NCI-H748 treated with DMSO at 0.1 percent for 48 hours (cell line): ENCODE measurements around the gene MAP2K5.

Experiments used
- DNase-seq: peaks from one replicate; lab custom pipeline; 2025; lab: John Stamatoyannopoulos, UW

Gene MAP2K5

DNA sequence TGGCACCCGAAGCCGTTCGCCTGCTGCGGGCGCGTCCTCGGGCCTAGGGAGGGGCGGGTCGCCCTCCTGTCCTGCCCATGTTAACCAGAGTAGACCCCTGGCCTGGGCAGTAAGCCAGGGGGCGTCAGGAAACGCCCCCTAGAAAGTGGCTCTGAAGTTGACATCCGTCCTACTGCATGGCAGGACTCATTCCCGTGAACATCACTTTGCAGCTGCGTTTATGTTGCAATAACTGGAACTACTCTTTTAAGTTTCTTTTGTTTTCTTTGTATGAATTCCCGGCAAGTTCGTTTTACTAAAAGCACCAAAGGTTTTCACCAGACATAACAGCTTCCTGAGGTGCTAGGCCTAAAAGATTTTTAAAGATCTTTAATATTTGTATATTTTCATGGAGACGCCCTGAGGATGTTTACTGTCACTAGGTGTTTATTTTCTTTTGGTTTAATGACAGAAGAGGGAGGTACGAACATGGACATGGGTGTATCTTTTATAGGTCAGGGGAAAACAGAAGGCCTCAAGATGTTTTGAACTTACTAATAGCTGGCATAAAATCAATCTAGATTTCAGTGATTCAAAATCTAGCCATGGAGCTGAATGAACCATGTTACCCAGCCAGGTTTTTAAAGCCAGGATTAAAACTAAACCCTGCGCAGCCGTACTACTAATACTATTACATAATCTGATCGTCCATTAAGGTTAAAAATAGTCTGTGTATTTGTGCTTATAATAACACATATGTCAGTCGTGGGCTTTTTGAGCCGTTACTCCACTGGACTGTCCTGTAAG, 20.5 kb upstream of the MAP2K5 start:
- no peak for DNase-seq

DNA sequence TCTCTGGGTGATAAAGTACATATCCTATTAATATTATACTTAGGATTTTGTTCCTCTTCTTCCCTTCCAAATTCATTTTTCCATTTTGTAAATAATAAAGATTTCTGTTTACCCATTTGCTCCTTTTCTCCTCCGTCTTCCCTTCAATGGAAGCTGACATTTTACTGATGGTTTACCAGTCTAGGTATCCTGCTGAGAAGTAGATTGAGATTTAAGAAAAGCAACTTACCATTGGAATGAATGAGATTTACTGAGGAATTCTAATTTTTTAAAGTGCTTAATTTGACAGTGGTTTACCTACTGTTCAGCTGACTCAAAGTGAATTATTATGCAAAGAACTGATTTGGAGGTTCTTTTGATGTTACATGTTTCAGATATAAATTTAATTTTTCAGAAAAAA, 19.2 kb upstream of the MAP2K5 start:
- DNase-seq = no peak

DNA sequence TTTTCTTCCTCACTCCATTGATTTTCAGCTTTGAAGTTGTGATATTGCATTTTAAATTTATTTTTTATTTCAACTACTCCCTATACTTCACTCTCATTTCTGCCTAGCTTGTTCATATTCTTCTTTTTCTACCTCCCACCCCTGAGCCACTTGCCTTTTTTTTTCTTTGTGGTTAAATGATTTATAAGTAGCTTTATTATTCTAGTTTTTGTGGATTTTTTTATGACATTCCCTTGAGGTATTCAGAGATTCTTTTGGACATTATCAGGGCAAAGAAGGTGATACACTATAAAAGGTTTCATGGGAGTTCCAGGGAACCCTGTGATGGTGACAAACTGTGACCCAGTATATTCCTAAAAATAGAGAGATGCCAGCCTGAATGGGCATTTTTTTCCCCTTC, 18.3 kb upstream of the MAP2K5 start:
- DNase-seq = no peak

DNA sequence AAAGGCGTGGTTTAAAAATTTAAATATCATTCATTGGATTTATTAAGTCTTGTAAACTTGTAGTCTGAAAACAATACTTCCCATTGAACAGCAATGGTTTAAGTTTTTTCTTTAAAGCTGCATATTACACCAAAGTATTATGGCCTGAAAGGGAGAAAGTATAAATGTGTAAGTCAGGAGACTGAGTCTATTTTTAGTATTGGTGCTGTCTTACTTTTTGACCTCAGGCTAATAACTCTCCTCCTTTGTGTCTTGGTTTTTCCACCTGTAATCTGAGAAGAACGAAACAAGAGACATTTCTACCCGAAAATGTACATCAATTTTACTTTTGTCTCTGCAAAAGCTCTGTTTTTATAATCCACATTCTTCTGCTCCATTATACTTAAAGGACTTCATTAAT, 14.0 kb upstream of the MAP2K5 start:
- DNase-seq = no peak

DNA sequence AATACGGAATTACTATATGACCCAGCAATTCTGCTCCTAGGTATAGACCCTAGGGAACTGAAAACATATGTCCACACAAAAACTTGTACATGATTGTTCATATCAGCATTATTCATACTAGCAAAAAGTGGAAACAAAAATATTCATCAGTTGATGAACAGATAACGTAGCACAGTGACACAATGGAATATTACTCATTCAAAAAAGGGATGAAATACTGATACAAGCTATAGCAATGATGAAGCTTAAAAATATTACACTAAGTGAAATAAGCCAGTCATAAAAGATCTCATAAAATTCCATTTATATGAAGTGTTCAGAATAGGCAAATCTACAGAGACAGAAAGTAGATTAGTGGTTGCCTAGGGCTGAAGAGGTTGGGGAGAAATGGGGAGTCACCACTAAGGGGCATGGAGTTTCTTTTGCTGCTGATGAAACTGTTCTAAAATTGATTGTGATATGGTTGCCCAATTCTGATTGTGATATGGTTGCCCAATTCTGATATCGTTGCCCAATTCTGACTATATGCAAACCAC, 11.1 kb upstream of the MAP2K5 start:
- DNase-seq = no peak

DNA sequence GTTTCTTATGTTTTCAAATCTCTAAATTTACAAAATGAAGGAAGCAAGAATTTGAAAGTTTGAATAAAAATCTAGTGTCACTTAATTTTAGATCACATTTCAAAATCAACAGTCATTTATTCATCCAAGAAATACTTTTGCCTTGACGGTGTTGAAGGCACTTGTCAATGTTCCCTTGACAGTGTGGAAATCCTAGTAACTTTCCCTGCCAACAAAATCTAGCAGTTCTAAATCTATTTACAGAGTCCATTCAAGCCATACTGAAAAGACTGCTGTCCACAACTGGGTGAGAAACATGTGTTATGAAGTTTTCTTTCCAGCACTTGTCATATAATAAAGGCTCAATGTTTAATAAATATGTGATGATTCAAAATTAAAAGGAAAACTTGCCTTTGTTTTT, 8.6 kb upstream of the MAP2K5 start:
- no peak for DNase-seq

DNA sequence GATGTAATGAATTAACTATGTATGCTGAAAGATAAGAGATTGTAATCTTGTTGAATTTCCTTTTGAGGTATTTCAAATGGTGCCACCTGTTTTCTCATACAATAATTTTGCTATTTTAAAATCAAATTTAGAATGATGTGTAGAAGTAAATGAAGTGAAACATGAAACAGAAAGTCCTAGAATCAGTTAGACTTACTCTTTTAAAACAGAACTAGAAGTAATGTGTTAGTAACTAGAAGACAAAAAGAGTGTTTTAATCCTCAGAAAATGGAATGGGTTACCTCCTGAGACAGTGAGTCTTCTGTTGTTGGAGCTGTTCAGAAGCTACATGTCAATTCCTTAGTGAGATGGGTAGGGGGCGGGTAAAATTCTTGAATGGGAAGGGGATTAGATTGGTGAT, 8.1 kb upstream of the MAP2K5 start:
- no peak for DNase-seq

DNA sequence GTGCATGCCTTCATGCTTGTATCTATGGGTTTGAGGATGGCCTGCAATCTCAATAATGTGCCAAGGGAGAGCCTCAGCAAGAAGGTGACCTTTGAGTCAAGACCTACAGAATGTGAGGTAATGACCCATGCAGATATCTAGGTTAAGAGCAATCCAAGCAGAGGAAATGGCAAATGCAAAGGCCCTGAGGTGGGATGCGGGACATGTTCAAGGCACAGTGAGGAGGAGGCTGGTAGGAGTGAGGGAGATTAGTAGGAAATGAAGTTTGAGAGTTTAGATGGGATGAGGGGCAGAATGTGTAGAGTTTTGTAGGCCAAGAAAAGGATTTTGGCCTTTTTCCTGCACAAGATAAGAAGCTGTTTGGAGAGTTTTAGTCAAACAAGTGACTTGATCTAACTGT, 4.7 kb upstream of the MAP2K5 start:
- no peak for DNase-seq

DNA sequence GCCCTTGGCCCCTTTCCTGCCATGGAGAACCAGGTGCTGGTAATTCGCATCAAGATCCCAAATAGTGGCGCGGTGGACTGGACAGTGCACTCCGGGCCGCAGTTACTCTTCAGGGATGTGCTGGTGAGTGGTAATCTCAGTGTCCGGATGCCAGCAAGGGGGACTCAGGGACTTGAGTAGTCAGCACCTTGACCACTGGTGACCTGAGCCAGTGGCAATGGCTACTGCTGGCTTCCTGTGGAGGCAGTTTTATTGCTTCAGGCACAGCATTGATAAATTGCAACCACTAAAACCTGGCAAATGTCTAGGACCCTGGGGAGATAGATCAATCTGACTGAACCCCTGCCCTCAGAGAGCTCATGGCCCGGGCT, 830 bp downstream of the MAP2K5 start:
- DNase-seq = no peak

DNA sequence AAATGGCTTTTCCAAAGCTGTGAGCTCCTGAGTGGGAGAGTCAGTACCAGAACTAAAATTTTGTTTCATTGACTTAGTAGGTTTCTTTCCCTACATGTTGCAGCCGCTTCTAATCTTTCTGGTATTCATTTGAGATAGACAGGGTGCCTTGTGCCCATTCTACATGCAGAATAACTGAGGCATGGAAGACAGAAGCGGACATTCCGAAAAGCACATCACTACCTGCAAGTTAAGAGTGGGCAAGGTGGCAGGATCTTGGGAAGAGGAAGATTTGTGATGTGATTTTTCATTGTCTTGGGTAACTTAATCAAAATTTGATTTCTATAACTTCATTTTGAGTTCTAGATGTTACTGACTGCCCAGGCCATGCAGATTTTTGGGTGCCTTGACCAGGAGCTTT, 2.0 kb downstream of the MAP2K5 start:
- no peak for DNase-seq

DNA sequence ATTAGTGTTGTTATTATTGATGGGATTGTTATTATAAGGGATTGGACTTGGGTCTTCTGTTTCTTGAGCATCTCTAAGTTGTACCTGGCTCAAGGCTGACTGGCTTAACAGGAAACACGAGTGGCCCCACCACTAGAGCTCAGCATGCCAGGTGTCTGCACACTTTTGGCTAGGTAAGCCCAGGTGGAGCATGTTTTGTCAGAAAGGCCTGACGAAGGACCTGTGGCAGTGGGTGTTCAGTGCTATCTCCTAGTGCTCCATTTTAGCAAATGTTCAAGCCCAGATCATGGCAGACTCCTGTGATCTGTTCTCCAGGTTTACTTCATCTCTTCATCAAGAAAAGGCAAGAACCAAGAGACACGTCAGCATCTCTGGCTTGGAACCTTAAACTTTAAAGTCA, 3.4 kb downstream of the MAP2K5 start:
- no peak for DNase-seq

DNA sequence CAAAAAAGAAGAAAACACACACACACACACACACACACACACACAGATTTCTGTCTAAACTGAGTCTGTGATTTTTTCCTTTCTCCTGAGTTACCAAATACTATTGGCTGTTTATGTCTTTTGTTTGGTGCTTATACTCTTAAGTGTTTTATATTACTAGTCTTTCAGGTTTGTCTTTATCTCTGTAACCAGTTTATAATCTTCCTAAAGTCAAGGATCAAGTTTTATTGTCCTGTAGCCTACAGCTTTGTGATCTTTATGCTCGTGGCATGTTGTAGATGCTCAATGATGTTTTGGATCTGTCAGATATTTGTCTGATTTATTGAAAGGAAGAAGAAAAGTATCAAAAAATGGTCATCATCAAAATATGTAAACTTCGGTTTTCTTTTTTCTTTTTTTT, 4.6 kb downstream of the MAP2K5 start:
- DNase-seq = no peak

DNA sequence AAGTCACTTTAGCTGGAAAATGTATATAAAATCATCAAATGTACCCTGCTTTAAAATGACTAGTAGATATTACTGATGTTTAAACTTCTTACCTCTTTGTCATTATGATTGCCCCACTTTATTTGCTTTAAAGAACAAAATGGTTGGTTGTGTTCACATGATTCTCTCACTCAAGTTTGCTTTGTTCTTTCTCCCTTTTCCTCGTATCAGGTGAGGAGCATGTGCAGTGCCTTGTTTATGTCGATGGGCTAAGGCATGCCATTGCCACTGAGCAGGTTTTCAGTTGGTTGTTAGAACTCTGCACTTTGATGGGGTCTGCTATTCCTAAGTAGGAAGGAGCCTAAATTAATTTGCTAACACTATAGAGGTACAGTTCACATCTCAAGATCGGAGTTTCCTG, 5.3 kb downstream of the MAP2K5 start:
- no peak for DNase-seq

DNA sequence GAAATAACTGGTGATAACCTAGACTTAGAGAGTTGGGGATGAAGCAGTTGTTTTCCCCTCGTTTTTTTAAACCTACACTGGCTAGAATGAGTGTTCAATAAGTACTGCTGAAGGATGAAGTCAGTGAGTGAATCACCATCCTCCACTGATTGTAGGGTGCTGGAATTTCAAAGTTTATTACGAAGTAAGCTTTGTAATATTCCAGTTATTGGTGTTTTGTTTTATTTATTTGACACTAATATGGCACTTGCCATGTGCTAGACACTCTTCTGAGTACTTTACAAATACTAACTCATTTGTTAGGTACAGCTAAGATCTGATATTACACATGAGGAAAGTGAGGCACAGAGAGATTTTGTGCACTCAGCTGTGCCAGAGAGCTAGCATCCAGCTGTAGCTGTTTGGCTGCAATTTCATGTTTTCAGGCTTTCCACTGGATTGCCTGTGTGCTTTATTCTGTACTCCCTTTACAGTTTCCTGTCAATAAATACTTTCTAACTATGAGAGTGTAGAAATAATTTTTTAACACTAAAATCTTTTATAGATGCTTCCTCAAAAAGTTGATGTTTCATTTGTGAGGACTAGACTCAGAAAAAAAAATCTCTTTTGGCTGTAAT, 5.8 kb downstream of the MAP2K5 start:
- no peak for DNase-seq

DNA sequence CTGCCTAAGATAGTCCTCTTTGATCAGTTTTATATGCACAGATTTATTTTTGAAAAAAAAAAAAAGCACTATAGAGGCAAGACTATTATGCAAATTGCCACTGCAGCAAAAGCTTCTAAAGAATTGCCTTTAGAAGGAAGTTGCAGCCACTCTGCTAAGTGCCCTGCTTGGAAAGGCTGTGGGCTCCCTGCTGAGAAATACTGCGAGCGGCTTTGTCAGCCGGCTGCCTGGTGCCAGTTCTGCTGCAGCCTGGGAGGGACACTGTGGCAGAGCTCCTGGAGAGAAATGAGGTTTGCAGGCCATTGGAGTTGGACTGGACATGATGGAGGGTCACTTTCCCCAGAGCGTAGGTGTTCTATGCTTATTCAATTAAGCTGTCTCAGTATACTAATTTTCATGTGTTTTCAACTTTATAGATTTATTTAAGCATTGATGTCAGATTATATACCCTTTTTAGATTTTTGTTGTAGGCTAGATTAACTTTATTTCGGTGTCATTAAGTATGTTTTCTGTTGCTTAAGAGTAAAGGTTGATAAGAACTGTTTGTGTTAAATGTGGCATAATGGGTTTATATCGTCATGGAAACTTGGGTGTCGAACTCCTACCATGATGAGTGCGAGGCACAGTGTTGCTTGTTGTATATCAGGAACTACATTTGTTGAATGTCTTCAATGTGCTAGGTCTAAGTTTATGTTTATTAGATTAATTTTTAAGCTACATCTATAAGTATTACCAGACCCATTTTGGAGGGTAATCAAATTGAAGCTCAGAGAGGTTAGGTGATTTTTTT, 6.6 kb downstream of the MAP2K5 start:
- no peak for DNase-seq

DNA sequence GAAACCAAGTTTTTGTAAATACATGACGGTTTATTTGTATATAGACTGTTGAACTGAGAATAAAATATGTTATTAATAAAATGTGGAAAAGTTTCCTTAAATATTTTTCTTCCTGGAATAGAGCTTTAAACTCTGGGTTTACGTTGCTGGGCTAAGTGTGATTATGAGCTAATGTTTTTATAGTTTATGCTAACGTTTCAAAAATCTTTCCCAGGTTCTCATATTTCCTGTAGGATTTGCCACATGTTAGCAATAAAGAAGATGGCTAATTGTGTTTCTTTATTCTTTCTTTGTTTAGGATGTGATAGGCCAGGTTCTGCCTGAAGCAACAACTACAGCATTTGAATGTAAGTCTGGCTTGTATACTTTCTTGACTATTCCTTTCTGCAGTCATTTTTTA, 7.2 kb downstream of the MAP2K5 start:
- no peak for DNase-seq

DNA sequence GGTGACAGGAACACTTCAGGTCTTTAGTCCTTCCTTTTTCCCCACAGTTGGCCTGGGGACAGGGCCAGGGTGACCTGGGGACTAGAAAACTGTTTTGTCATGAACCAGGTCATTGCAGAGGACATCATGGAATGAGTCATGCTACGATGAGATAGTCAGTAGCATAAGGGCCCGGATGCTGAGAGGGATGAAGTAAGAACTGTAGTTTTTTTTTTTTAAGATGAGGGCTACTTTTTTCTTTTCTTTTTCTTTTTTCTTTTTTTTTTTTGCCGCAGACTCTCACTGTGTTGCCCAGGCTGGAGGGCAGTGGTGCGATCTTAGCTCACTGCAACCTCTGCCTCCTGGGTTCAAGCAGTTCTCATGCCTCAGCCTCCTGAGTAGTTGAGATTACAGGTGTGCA, 8.0 kb downstream of the MAP2K5 start:
- no peak for DNase-seq

DNA sequence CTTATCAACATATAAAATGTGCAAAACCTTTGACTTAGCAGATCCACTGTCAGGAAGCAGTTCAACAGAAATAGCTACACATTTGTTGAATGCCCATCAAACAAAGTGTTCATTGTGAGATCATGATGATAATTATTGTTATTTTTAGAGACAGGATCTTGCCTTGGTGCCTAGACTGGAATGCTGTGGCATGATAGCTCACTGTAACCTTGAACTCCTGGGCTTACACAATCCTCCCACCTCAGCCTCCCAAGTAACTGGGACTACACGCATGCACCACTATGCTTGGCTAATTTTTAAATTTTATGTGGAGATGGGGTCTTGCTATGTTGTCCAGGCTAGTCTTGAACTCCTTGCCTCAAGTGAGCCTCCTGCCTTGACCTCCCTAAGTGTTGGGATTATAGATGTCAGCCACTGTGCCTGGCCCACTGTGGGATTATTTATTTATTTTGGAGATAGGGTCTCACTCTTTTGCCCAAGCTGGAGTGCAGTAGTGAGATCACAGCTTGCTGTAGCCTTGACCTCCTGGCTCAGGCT, 8.8 kb downstream of the MAP2K5 start:
- DNase-seq = no peak

DNA sequence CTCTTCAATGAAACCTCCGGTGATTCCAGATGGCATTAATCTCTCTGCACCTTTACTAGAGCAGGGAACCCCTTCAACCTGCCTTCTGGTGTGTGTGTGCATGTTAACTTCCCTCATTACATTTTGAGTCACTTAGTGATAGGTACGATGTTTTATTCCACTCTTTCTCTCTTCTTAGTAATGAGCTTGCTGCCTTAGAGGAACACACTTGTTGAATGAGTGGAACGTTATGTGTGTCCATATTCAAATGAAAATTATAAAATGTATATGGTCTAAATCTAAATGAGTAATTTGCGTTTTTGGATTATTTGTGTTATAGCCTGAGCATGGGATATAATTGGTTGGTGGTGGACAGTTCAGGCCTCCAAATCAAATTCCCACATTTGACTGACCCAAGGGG, 12.1 kb downstream of the MAP2K5 start:
- DNase-seq = no peak

DNA sequence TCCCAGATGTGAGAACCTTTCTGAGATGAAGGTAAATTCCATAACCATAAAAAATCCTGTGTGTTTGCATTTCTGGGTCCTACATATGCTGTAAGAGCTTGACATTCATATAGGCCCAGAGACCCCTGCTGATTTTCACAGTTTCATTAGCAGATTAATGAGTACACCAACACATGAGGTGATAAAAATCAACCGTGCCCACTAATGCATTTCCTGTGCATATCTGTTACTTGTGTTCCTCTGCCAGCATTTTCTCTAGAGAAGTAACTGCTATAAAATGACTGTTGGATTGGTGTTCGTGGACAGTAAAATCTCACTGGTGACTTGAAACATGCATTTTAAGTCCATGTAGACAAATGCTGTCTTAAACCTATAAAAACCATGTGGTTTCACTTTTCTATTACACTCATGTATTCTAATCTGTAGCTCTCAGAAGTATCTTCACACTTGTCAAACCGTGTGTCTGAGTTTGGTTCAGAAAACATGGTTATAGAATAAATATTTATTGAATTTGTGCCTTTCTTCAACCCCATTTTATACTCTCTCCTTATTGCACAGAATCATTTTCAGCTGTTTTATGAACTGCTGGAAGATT, 14.6 kb downstream of the MAP2K5 start:
- no peak for DNase-seq

DNA sequence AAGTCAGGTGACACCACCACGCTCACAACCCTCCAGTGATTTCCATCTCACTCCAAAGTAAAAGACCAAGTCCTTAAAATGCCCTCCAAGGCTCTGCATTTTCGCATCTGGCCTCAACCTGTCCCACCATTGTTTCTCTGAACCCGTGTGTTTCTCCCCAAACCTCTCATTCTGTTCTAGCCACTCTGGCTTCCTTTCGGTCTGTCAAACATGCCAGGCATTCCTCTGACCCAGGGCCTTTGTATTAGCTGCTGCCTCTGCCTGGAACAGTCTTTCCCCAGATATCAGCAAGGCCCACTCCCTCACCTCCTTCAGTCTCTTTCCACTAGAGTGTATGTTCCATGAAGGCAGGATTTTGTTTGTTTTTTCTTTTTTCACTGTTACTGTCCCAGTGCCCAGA, 16.0 kb downstream of the MAP2K5 start:
- DNase-seq = no peak

DNA sequence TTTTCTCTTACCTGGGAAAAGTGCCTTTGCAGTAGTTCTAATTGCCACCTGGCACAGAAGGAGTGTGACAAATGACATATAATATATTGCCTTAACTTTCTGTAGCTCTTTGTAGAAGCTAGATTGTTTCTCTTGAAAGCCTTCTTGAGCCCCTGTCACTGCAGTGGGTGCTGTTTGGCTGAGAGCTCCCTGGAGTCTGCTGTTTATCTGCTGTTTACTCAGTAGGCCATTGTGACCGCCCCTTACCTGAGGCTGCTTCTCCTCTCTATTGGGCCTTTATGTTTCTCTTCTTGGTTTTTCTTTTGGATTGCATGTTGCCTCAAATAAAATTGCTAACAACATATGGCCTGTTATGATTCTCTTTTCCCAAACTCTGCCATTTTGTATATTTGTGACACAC, 16.7 kb downstream of the MAP2K5 start:
- no peak for DNase-seq
